Panc1 (cell line): Measurements from ENCODE around the gene SST. TPM values are rescaled to one million over a fixed set of nuclear protein-coding genes. Genes with fewer than 3 reads are reported as not detected.

Experiments
- ATAC-seq: fragments of 200-7000 bp; cut with Tn5 transposase; 2 replicates; pipeline ENCODE4 v1.9.1; 2020; ENCODE audit warnings: mild to moderate bottlenecking, moderate library complexity
- BruUV-seq: library from RNA; stranded (reverse); fragments of 400-500 nt; replicated peaks from 2 replicates; lab custom pipeline; 2021; lab: Mats Ljungman, UMichigan
- CTCF ChIA-PET: fragments of 300-600 bp; sonication (Branson Sonifier 250); formaldehyde crosslinking; loops from one replicate; lab custom pipeline; 2022; ENCODE audit warnings: antibody characterized with exemption; lab: Charles Lee
- POLR2A ChIA-PET: fragments of 300-600 bp; sonication (Branson Sonifier 250); formaldehyde crosslinking; loops from one replicate; lab custom pipeline; 2022; ENCODE audit warnings: antibody characterized with exemption; lab: Charles Lee
- DNase-seq: peaks from one replicate; pipeline ENCODE4 v3.0.0-alpha.2; 2010; ENCODE audit warnings: low read depth, low spot score
- H3K27ac ChIP-seq: 2 replicates; pipeline ENCODE4 v1.5.1; 2011; ENCODE audit warnings: mild to moderate bottlenecking, low read length, inconsistent platforms
- H3K27me3 ChIP-seq: fragments of 200-500 bp; sonication (Bioruptor generic); 2 replicates; pipeline ENCODE4 v1.6.0; 2014; ENCODE audit warnings: low read length, inconsistent platforms; ENCODE audit not compliant: control insufficient read depth, insufficient read depth
- H3K36me3 ChIP-seq: fragments of 200-500 bp; sonication (Bioruptor generic); 2 replicates; pipeline ENCODE4 v1.5.1; 2014; ENCODE audit warnings: inconsistent platforms, mild to moderate bottlenecking, low read length, moderate library complexity; ENCODE audit not compliant: control insufficient read depth, insufficient read depth
- H3K4me1 ChIP-seq: 2 replicates; pipeline ENCODE4 v1.5.1; 2011; ENCODE audit warnings: inconsistent platforms, mild to moderate bottlenecking, low read length, moderate library complexity; ENCODE audit not compliant: control insufficient read depth, insufficient read depth
- H3K4me3 ChIP-seq, 2 experiments: 2 replicates each; pipeline ENCODE4 v1.5.1; 2011 to 2012; ENCODE audit warnings: low read depth in 2 of 2, low read length in 2 of 2, mild to moderate bottlenecking in 2 of 2, inconsistent platforms in 1 of 2, moderate library complexity in 1 of 2
- H3K9me3 ChIP-seq: fragments of 200-500 bp; sonication (Bioruptor generic); 2 replicates; pipeline ENCODE4 v1.5.1; 2014; ENCODE audit warnings: low read depth, mild to moderate bottlenecking, inconsistent platforms, low read length, moderate library complexity; ENCODE audit not compliant: control insufficient read depth, insufficient read depth
- POLR2AphosphoS5 ChIP-seq: IDR thresholded peaks from 2 replicates; pipeline ENCODE4 v1.6.1; 2012; ENCODE audit warnings: mild to moderate bottlenecking, low read depth, low read length, moderate library complexity
- SIN3A ChIP-seq: IDR thresholded peaks from 2 replicates; pipeline ENCODE4 v1.6.1; 2012; ENCODE audit warnings: low read depth, mild to moderate bottlenecking, low read length, moderate library complexity, borderline replicate concordance; ENCODE audit not compliant: insufficient read depth
- TCF7L2 ChIP-seq: IDR thresholded peaks from 2 replicates; pipeline ENCODE4 v1.6.1; 2011; ENCODE audit warnings: mild to moderate bottlenecking, low read depth, low read length, inconsistent platforms
- in situ Hi-C: cut with HindIII; loops from 2 replicates; pipeline ENCODE4 v1.10.0; 2016; ENCODE audit warnings: low sequenced_read_pairs, low pct_unique_long_range_greater_than_20kb
- intact Hi-C: fragments of 100-400 bp; cut with micrococcal nuclease; formaldehyde crosslinking; loops from one replicate; pipeline ENCODE4 v1.10.0; 2022; ENCODE audit not compliant: unreplicated experiment
- total RNA-seq: library from RNA; stranded (reverse); gene quantifications from one replicate; pipeline ENCODE4 v1.2.1, GENCODE V29; 2021; ENCODE audit not compliant: unreplicated experiment
- TF ChIP-seq, protein P1 (sequence below), 2 experiments: IDR thresholded peaks; 2 replicates each; pipeline ENCODE4 v1.6.1; 2011 to 2012; ENCODE audit warnings: low read depth in 2 of 2, control low read depth in 1 of 2, low read length in 1 of 2, mild to moderate bottlenecking in 1 of 2, moderate library complexity in 1 of 2; ENCODE audit not compliant: insufficient read depth in 1 of 2
- TF ChIP-seq, protein P2 (sequence below): fragments of 450-650 bp; IDR thresholded peaks from 2 replicates; pipeline ENCODE4 v1.5.1; 2017; ENCODE audit warnings: mild to moderate bottlenecking

Gene SST
- total RNA-seq, 1 experiment from 2014 or later, result not detected

DNA sequence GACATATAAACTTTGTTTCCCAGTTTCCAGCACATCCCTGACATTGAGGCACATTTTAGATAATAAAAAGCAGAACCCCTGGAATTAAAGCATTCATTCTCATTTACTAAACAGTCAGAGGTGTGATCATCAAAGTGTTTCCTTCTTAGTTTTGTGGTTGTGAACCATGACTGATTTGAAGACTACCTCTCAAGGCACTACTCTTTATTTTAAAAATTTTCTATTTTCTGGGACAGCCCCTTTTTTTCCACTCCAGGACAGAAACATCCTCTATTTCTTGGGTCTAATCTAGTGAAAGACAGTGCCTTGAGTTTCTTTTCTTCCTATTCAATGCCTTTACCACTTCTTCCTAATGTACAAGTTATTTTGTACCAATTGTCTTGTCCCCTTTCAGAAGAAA lies 5.2 kb downstream of the SST start:
- no peak overlapping the region for H3K27ac ChIP-seq
- H3K36me3 ChIP-seq, result no peaks in the 10 kb centered on the region
- BruUV-seq, result no TSS peak
- intact Hi-C loops (no loop called here), in situ Hi-C loops (no loop called here)
- peaks cover 20% of the 10 kb centered on the region for H3K27me3 ChIP-seq
- ChIA-PET CTCF (no interaction called here), POLR2A (no interaction called here)
- no peak for DNase-seq
- no peaks in the 10 kb centered on the region for H3K4me1 ChIP-seq
- TF ChIP-seq TCF7L2 (no peak), SIN3A (no peak), POLR2AphosphoS5 (no peak)
- TF ChIP-seq, protein P1, sequence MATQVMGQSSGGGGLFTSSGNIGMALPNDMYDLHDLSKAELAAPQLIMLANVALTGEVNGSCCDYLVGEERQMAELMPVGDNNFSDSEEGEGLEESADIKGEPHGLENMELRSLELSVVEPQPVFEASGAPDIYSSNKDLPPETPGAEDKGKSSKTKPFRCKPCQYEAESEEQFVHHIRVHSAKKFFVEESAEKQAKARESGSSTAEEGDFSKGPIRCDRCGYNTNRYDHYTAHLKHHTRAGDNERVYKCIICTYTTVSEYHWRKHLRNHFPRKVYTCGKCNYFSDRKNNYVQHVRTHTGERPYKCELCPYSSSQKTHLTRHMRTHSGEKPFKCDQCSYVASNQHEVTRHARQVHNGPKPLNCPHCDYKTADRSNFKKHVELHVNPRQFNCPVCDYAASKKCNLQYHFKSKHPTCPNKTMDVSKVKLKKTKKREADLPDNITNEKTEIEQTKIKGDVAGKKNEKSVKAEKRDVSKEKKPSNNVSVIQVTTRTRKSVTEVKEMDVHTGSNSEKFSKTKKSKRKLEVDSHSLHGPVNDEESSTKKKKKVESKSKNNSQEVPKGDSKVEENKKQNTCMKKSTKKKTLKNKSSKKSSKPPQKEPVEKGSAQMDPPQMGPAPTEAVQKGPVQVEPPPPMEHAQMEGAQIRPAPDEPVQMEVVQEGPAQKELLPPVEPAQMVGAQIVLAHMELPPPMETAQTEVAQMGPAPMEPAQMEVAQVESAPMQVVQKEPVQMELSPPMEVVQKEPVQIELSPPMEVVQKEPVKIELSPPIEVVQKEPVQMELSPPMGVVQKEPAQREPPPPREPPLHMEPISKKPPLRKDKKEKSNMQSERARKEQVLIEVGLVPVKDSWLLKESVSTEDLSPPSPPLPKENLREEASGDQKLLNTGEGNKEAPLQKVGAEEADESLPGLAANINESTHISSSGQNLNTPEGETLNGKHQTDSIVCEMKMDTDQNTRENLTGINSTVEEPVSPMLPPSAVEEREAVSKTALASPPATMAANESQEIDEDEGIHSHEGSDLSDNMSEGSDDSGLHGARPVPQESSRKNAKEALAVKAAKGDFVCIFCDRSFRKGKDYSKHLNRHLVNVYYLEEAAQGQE (IDR thresholded peaks at IDR 0.05; ENCODE audit: insufficient read depth in 1 of 2, low read depth in 2 of 2, low read length in 1 of 2), result no peak
- TF ChIP-seq, protein P2, sequence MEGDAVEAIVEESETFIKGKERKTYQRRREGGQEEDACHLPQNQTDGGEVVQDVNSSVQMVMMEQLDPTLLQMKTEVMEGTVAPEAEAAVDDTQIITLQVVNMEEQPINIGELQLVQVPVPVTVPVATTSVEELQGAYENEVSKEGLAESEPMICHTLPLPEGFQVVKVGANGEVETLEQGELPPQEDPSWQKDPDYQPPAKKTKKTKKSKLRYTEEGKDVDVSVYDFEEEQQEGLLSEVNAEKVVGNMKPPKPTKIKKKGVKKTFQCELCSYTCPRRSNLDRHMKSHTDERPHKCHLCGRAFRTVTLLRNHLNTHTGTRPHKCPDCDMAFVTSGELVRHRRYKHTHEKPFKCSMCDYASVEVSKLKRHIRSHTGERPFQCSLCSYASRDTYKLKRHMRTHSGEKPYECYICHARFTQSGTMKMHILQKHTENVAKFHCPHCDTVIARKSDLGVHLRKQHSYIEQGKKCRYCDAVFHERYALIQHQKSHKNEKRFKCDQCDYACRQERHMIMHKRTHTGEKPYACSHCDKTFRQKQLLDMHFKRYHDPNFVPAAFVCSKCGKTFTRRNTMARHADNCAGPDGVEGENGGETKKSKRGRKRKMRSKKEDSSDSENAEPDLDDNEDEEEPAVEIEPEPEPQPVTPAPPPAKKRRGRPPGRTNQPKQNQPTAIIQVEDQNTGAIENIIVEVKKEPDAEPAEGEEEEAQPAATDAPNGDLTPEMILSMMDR, result no peak
- H3K4me3 ChIP-seq, result no peak overlapping the region
- no peak for ATAC-seq
- H3K9me3 ChIP-seq, result no peaks in the 10 kb centered on the region

DNA sequence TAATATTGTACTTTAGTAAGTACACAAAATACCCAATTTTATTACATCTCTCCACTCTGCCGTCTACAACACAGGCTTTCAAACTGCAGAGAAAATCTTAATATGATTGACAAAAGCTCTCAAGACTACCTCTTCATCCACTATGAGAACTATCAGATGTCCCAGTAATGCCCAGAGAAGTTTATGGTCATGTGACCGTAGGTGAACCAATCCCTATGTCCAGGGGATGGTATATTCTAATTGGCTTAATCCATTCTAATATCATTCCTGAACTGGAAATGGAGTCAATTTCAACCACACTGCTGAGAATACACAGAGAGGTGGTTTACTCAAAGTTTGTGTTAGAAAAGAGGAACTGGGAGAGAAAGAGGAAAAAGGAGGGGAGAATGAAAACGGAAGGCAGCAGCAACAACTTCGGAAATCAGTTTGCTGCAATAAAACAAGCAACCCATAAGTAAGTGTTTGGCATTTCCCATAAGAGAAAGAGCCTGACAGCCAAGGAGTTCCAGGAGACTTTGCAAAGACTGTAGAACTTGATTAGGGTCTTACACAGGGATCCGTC lies 7.3 kb downstream of the SST start:
- H3K4me1 ChIP-seq, result no peaks in the 10 kb centered on the region
- no peaks in the 10 kb centered on the region for H3K36me3 ChIP-seq
- no TSS peak for BruUV-seq
- ChIA-PET POLR2A (interaction anchor here (0.7 kb wide), 1 partner anchor 11 kb away, joined by 3 read pairs; no protein-coding TSS in a partner anchor), CTCF (interaction anchor here (0.5 to 0.7 kb wide), 2 partner anchors 60 to 1299 kb away, joined by 3 to 12 read pairs; no protein-coding TSS in a partner anchor)
- peaks cover 12% of the 10 kb centered on the region; the same call in 1 of the 2 replicates for H3K27me3 ChIP-seq
- no peak overlapping the region for H3K27ac ChIP-seq
- TF ChIP-seq SIN3A (no peak), POLR2AphosphoS5 (no peak), TCF7L2 (no peak)
- TF ChIP-seq, protein P1 (IDR thresholded peaks at IDR 0.05; ENCODE audit: insufficient read depth in 1 of 2, low read depth in 2 of 2, low read length in 1 of 2), result no peak
- TF ChIP-seq, protein P2, result no peak
- no peaks in the 10 kb centered on the region for H3K9me3 ChIP-seq
- intact Hi-C loops (no loop called here), in situ Hi-C loops (no loop called here)
- ATAC-seq (no peak), DNase-seq (no peak)
- no peak overlapping the region for H3K4me3 ChIP-seq
